Islet of Langerhans (tissue), 1 donor: ENCODE data around the gene SEPTIN7.

Source experiments
- FAIRE-seq: peaks from one replicate; lab custom pipeline; 2011; peaks lifted over from hg19 to GRCh38; lab: Jason Lieb, UNC

SEPTIN7 gene

DNA sequence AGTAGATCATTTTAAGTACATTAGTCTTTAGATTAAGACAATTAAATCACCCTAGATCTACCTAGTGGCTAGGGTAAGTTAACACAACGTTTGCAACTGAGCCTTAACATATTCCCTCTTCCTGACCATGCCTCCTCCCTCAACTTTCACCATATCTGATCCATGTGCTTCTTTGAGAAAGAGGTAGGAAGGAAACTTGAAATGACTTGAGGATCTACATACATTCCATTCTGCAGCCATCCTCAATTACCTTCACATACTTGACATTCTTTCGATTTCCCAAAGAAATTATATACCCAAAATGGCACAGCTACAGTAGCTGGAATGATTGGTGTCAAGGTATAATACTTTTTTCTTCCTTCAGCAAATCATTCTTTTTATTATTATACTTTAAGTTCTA lies 12.9 kb upstream of the SEPTIN7 start:
- no peak for FAIRE-seq

DNA sequence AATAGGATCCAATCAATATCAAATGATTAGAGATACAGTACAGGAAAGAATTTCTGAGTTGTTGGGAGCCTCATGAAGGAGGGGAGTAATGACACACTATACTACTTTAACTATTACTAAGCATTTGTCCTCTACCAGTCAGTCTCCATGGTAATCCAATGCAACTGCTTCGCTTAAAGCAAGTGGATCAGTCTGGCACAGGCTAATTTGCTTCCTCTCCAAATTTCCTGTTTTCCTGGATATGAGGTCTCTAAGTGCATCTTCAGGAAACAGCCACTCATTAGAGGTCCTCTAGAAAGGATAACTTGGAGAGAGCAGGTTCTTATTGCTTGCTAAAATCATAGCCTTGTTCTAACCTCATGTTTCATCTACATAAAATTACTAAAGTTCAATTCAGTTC lies 8.4 kb upstream of the SEPTIN7 start:
- peak; percentile 84 for FAIRE-seq

DNA sequence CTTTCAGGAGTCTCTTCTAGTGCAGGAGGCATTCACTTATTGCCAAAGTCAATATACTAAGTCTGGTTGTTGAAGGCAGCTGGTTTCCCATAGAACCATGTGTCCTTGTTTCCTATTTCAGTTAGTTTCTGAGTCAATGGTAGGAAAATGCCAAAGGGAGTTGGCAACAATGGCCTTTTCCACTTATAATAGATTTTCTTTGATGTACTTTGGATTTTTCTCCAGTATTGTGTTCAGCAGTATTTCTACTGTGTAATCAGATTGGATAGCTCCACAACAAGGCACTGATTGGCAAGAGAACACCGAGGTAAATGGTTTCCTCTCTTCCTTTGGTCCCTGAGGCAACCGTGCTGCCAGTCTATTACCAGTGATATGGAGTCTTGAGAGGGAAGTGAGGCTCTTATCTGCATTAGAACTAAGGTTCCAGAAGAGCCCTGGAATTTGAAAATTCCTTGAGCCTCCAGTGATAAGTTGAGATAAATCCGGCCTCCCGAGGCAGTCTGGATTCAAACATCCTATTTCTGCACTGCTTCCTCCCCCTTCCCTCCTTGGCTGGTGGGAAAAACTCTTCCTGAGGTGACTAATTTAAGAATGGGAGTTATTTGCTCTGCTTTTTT lies 7.9 kb upstream of the SEPTIN7 start:
- no peak for FAIRE-seq

DNA sequence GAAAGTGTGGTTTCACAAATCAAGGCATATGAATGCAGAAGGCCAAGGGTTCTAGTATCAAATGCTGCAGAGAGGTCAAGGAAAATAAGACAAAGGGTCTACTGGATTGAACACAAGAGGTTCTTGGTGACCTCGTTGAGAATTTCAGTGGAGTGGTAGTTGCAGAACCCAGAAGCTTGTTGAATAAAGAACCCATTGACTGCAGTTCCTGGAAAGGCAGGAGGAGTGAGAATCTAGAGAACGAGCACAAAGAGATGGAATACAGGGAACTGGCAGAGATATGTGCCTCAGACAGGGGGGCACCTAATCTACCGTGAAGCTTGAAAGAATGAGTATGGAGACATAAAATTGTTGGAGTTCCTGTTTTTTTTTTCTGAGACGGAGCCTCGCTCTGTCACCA lies 3.5 kb upstream of the SEPTIN7 start:
- FAIRE-seq, result no peak

DNA sequence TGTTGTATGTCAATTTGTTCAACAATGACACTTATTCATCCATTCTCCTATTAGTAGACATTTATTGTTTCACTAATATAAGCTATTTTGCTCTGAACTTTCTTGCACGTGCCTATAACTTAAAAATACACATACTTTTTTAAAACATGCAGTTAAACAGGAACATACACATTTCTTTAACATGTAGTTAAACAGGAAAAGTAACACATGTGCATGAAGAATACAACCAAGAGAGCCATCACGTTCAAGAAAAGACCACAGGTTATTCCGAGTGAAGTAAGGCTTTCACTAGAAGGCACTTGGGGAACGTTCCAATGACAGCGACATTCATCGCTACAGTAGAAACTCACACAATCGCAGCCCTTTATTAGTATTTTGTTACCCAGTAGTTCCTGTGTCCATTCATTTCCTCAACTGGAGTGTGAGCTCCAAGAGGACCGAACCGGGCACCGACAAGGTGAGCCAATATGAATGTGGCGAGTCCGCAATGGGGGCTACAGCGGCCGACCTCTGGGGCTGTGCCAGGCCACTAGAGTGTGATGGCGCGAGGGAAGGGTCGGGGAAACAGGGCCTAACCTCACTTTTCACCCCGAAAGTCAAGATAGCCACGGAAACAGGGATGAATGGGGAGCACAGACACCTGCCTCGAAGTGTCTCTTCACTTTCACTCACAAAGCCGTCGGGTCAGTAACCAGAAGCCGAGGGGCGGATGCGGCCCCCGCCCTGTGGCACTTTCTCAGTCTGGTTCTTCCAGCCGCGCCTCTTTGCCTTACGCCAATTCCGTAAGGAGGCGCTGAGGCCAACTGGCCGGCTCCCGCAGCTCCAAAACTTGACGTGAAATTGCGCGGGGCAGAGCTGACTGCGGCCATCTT lies 775 bp upstream of the SEPTIN7 start:
- FAIRE-seq, result no peak

DNA sequence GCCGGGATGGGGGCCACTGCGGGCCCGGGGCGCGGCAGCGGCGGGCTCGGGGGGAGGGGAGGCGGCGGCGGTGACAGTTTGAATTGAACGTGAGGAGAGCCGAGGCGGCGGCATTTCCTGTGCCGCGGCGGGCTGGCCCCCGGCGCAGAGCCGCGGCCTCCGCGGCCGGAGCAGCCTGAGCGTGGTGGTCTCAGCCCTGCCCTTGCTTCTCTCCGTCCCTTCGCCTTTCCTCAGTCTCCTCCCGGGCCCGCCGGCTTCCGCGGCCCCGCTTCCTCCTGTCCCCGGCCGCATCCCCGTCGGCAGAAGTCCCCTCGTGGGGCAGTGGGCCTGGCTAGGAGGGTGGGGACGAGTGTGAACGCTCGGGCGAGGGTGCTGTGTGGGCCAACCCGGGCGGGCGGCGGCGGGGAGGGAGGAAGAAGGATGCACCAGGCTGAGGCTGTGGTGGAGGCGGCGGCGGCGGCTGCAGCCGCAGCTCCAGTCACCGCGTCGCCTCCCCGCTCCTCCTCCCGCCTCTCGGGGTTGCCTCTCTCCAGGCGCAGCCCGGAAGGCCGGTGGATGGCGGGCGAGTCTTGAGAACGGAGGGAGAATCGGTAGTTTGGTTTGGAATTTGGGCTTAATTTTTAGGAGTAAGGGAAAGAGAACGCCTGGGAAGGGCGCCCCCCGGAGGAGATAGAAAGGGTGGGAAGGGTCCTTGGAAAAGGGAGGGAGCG lies 690 bp downstream of the SEPTIN7 start:
- no peak for FAIRE-seq

DNA sequence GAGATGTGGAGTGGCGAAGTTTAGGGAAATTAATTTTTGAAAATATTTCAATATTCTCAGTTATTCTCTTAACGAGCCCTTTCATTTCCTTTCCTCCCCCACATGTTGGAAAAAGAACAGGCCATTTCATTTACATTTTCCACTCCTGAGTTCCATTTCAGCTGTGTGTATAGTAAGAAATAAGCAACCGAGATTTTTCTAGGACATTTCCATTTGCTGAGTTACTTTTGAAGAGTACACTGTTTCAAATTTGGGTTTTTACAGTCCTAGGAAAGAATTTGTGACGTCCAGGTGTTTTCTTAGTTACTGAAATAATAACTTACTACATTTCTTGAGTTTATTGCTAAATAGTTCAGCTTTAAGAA lies 1.2 kb downstream of the SEPTIN7 start:
- peak; percentile 51 for FAIRE-seq

DNA sequence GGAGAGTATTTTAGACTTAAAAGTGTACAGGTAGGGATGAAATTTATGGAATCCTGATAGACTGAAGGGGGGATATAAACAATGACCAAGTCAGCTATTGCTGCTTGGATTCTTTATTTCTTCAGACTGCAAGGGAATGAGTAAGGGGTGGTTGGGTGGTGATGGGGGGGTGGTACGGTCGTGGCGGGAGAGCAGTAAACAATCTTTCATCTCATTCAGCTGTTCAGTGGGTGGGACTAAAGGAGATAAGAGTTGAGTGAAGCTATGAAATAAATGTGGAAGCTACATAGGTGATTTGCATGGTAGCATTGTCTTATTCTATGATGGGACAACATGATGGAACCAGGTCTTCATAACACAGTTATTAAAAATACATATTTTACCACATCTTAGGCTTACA lies 1.8 kb downstream of the SEPTIN7 start:
- FAIRE-seq, result no peak

DNA sequence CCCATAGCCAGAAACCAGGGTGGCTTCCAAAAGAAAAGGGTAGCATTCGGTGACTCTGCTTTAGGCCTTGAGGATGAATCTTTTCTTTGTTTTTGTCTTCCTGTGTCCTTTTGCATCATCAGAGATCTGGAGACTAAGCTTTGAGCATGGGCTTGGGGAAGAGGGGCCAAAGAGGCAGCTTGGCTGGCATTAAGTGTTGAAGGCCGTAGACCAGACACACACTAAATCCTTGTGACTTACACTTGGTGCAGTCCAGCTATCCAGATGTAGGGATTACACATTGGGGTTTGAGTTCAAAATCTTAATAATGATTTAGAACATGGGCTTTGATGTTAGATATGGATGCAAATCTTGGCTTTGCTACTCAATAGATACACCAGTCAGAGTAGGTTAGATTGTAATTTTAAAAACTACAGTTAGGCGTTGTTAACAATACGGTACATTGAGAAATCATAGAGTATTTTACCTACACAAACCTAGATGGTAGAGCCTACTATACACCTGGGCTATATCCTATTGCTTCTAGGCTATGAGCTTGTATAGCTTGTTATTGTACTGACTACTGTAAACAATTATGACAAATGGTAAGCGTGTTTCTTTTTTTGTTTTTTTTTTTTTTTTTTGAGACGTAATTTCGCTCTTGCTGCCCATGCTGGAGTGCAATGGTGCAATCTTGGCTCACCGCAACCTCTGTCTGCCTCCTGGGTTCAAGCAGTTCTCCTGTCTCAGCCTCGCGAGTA lies 3.5 kb downstream of the SEPTIN7 start:
- FAIRE-seq, result no peak

DNA sequence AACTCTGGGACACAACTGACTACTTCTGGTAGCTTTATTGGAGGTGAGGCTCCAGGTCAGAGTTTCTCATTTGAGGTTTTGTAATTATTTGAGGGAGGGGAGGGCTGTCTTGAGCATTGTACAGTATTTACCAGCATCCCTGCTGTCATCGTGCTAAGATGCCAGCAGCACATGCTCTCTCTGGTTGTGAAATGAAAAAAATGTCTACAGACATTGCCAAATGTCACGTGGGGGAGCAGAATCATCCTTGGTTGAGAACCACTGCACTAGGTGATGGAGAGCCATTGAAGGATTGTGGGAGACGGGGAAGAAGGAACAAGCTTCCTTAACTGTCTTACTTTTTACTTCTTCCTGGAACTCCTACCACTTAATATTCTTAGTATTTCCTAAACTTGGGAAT lies 5.0 kb downstream of the SEPTIN7 start:
- no peak for FAIRE-seq

DNA sequence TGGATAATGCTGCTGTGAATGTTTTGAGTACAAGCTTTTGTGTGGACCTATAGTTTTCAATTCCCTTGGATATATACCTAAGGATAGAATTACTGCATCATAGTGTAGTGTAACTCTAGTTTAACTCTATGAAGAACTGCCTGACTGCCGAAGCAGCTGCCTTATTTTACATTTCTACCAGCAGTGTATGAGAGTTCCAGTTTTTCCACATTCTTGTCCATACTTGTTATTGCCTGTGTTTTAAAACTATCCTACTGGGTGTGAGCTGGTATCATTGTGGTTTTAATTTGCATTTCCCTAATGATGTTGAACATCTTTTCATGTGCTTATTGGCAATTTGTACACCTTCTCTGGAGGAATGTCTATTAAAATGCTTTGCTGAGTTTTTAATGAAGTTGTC lies 15.7 kb downstream of the SEPTIN7 start:
- FAIRE-seq, result no peak

DNA sequence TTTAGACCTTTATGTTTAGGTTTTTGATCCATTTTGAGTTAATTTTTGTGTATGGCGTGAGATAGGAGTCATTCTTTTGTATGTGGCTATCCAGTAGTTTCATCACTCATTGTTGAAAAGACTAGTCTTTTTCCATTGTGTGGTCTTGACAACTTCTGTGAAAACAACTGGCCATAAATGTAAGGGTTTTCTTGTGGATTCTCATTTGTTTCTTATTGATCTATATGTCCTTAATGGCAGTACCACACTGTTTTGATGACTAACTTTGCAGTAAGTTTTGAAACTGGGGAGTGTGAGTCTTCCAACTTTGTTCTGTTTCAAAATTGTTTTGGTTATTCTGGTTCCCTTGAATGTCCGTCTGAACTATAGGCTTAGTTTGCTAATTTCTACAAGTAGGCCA lies 16.3 kb downstream of the SEPTIN7 start:
- FAIRE-seq, result no peak

DNA sequence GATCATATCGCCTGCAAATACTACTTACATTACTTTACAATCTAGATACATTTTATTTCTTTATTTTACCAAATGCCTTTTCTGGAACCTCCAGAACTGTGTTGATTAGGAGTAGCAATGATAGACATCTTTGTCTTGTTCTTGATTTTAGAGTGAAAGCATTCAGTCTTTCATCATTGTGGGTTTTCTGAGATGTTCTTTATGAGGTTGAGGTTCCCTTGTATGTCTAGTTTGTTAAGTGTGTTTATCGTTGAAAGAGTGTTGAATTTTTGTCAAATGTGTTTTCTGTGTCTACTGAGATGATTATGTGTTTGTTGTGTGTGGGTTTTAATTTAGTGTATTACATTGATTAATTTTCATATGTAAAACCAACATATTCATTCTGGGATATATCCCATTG lies 17.1 kb downstream of the SEPTIN7 start:
- no peak for FAIRE-seq

DNA sequence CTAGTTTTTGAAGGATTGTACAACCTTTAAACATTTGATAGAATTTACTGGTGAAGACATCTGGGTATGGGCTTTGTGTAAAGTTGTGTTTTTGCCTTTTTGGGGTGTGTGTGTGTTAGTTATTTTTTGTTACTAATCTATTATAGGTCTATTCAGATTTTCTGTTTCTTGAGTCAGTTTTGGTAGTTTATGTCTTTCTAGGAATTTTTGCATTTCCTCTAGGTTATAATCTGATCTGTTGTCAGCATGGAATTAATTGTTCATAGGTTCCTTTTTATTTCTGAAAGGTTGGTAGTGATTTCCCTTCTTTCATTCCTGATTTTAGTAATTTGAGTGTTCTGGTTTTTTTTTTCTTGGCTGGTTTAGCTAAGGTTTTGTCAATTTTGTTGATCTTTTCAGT lies 17.7 kb downstream of the SEPTIN7 start:
- FAIRE-seq, result no peak

DNA sequence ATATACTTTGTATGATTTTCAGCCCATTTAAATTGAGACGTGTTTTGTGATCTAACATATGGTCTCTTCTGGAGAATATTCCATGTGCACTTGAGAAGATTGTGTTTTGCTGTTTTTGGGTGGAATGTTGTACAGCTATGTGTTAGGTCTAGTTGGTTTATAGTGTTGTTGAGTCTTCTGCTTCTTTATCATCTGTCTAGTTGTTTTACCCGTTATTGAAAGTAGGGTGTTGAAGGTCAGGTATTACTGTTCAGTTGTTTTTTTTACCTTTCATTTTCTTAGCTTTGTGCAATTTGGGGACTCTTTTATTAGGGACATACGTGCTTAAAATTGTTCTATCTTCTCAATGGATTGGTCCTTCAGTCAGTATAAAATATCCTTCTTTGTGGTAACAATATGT lies 18.5 kb downstream of the SEPTIN7 start:
- no peak for FAIRE-seq

DNA sequence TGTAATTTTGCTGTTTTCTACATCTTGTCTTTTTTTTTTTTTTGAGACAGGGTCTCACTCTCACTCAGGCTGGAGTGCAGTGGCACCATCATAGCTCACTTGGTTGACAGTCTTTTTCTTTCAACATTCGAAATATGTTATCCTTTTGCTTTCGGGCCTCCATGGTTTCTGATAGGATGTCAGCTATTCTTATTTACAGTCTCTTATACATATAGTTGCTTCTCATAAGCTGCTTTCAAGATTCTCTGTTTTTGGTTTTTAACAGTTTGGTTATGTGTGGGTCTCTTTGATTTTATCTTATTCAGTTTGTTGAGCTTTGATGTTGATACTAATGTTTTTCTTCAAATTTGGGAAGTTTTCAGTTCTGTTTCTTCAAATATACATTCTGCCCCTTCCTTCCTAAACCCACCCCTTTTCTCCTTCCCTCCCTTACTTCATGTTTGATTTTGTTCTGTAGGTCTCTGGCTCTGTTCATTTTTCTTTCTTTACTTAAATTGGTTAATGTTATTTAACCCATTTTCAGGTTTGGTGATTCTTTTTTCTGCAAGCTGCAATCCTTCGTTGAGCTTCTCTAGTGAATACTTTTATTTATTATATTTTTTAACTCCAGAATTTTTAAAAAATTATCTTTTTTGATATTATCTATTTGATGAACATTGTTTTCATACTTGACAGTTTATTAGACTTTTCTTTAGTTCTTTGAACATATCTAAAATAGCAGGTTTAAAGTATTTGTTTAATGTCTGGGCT lies 19.3 kb downstream of the SEPTIN7 start:
- no peak for FAIRE-seq

DNA sequence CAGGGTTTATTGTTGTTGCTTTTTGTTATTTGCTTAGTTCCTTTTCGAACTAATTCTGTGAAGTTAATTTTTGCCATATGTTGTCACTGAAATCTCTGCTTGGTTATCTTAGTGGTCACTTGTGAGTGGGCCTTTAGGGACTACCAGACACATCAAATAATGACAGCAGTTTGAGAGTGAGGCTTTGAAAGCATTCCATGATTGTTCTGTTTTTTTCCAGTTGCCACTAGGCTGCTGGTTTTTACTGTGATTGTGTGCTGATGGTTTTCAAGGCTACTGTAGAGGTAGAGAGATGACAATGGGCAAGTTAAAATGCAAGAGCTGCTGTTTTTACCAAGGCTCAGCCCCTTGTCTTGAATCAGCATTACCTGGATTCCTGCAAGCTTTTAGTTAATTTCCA lies 20.0 kb downstream of the SEPTIN7 start:
- FAIRE-seq, result no peak

DNA sequence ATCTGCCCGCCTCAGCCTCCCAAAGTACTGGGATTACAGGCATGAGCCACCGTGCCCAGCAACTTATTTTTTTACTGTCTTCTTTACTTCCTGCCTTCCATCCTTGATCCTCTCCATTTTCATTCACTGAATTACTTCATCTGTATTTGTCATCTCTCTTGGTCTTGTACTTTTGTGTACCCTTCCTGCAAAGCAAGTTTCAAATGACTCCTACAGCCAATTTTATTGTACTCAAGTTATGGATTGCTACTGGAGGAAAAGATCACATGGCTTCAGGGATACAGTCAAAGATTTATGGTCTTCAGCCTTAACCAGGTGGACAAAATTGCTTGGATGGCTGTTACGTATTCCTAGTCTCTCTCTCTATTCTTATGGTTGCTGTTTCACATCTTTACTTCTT lies 22.6 kb downstream of the SEPTIN7 start:
- FAIRE-seq, result no peak

DNA sequence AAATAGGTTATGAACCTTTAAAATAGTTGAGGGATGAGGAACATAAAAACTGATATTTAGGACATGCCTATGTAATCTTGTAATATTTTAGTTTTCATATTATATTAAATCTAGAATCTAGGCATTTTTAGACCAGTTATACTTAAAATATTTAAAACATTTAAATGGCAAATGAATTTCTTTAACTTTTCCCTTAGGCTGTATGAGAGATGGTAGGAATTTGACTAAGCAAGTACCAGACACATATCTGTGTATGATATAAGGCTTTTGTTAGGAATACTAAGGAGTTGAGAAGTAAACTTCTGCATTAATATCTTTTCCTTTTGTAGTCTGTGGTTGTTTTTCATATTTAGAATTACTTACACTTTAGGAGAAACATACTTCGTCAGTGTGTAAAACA lies 25.1 kb downstream of the SEPTIN7 start:
- FAIRE-seq, result no peak

DNA sequence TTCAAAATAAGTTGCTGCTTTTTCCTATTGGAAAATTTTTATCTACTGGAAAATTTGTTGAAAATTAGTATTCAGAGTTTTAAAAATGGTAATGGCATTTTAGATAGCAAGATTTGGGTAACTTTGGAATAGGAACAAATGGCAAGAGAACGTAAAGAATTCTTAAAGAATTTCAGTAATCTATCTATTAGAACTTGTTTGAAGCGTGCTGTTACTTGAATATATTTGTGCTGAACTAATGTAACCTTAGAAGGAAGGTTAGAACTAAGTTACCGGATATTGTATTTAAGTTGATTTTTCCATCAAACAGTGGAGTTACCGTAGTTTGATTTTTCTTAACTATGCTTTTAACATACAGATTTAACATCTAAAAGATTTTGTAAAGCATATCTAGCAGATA lies 25.9 kb downstream of the SEPTIN7 start:
- FAIRE-seq, result no peak

DNA sequence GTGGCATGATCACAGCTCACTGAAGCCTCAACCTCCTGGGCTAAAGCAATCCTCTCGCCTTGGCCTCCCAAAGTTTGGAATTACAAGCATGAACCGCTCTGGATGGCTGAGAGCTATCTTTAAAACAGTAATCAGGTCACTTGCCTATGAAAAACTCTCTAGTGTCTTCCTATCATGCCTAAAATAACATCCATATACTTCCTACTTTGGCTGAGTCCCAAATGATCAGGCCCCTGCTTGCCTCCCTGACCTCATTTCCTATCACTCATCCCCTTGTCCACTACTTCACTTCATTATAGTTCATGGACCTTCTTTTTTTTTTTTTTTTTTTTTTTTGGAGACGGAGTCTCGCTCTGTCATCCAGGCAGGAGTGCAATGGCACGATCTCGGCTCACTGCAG lies 28.0 kb downstream of the SEPTIN7 start:
- no peak for FAIRE-seq

DNA sequence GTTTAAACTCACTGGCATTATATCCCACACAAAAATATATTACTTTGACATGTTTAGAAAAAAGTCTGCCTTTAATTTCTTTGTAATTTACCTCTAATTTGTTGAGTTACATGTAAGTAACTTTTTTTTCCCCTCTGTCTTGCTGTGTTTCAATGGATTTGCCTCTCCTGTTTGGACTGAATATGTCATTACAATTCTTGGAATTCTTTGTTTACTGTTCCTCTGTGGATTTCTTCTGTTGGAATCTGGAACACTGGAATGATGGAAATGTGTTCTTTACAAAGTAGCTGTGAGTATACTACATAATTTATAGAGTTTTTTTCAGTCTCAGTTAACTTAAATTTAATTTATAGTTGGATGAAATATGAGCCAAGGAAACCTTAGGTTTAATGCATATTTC lies 30.4 kb downstream of the SEPTIN7 start:
- no peak for FAIRE-seq
